SK-N-MC (cell line): Measurements from ENCODE around the gene EIF3D.

ENCODE experiments used
- EZH2 ChIP-seq: fragments of 200-600 bp; sonication (generic); IDR thresholded peaks from one replicate; pipeline ENCODE4 v1.6.1; 2017; ENCODE audit warnings: antibody characterized with exemption
- POLR2AphosphoS5 ChIP-seq: IDR thresholded peaks from 2 replicates; pipeline ENCODE4 v1.6.1; 2012; ENCODE audit warnings: mild to moderate bottlenecking, low read depth, low read length, borderline replicate concordance

- TF ChIP-seq POLR2AphosphoS5 = no peak
- TF ChIP-seq EZH2 = no peak
These were observed 20.1 kb upstream of the EIF3D start for GRCh38 chr22:36549033-36549432.
